Activated CD4-positive, alpha-beta T cell treated with anti-CD3 and anti-CD28 coated beads, Interleukin-2, Interleukin-4, amounts not matched to agents 100 ng/mL and 50 ng/mL, durations not matched to agents 16 hours and 8 hours (primary cell): ENCODE measurements around the gene PLLP.

Experiments used
- DNase-seq: peaks from one replicate; pipeline ENCODE4 v3.0.0-alpha.2; 2020; ENCODE audit warnings: low spot score

PLLP gene, protein sequence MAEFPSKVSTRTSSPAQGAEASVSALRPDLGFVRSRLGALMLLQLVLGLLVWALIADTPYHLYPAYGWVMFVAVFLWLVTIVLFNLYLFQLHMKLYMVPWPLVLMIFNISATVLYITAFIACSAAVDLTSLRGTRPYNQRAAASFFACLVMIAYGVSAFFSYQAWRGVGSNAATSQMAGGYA

DNA sequence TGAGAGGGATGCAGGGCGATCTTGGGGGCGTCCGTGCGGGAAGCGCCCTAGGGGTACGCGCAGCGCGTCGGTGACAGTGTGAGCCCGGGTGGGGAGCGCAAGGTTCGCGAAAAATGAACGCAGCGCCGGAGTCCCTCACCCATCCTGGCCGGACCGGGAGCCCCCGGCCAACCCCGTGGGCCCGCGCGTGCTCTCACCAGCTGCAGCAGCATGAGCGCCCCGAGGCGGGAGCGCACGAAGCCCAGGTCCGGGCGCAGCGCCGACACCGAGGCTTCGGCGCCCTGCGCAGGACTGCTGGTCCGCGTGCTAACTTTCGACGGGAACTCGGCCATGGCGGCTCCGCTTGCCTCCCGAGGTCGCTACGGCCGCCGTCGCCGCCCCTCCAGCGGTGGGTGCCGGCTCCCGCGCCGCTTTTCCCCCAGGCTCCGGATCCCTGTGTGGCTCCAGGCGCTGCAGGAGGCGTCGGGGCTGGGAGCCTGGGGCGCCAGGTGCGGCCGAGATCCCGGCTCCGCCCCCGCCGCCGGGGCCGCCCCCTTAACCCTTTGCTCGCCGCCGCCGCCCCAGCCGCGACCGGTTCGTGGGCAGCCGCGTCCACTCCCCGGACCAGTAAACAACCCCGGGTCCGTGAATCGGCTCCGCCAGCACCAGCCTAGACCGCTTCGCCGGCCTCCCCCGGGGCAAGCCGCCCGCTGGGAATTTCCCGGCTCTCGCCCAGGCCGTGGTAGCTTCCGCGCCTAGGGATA is at the start of gene PLLP:
Gene PLLP (minus strand): TSS at position 464 of the 743 bp plus-strand sequence. CDS start 132 bp downstream, at position 332.
- no peak for DNase-seq

DNA sequence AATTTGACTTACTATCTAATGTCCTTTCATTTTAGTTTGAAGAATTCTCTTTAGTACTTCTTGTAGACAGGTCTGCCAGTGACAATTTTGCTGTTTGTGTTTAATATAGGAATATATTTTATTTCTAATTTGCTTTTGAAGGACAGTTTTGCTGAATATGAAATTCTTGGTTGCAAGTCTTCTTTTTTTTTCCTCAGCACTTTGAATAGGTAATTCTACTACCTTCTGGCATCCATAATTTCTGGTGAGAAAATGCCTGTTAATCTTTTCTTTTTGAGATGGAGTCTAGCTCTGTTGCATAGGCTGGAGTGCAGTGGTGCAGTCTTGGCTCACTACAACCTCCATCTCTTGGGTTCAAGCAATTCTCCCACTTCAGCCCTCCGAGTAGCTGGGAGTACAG is 48.9 kb upstream of the PLLP start:
- DNase-seq = no peak

DNA sequence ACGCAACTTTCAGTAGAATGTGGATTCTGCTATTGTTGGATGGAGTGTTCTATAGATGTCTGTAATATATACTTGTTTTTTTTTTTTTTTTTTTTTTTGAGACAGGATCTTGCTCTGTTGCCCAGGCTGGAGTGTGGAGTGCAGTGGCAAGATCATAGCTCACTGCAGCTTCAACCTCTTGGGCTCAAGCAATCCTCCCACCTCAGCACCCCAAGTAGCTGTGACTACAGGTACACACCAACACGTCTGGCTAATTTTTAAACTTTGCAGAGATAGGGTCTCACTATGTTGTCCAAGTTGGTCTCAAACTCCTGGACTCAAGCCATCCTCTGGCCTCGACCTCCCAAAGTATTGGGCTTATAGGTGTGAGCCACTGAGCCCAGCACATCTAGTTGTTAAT is 46.9 kb upstream of the PLLP start:
- no peak for DNase-seq

DNA sequence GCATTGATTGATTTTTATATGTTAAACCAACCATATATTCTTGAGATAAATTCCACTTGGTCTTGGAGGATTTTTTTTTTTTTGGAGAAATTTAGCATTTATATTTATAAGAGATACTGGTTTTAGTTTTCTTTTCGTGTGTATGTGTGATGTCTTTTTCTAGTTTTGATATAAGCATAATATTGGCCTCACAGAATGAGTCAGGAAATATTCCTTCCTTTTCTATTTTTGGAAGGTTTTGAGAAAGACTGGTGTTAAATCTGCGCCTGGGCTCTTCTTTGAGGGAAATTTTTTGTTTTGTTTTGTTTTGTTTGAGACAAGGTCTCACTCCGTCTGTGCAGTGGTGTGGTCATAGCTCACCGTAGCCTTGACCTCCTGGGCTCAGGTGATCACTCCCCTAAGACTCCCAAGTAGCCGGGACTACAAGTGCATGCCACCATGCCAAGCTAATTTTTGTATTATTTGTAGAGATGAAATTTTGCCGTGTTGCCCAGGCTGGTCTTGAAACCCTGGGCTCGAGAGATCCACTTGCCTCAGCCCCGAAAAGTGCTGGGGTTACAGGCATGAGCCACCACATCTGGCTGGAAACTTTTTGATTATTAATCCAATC is 45.4 kb upstream of the PLLP start:
- no peak for DNase-seq

DNA sequence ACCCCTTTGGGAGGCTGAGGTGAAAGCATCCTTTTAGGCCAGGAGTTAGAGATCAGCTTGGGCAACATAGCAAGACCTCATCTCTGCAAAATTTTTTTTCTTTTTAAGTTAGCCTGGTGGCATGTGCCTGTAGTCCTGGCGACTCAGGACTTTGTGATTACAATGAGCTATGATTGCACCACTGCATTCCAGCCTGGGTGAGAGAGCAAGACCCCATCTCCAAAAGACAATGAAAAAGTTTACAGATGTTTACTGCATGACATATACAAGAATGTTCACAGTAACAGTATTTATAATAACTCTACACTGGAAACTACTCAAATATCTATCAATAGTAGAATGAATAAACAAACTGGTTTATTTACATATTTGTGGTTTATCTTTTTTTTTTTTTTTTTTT is 41.0 kb upstream of the PLLP start:
- DNase-seq = no peak

DNA sequence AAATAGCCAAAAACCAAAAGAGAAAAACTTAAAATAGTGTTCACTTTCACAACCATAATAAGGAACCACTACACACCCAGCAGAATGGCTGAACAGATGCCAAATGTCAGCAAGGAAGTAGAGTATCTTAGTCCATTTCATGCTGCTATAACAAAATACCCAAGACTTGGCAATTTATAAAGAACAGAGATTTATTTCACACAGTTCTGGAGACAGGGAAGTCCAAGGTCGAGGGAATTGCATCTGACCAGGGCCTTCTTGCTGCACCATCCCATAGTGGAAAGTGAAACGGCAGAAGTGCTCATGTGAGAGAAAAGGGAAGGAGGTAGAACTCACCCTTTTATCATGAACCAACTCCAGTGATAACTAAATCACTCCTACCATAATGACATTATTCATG is 40.3 kb upstream of the PLLP start:
- no peak for DNase-seq

DNA sequence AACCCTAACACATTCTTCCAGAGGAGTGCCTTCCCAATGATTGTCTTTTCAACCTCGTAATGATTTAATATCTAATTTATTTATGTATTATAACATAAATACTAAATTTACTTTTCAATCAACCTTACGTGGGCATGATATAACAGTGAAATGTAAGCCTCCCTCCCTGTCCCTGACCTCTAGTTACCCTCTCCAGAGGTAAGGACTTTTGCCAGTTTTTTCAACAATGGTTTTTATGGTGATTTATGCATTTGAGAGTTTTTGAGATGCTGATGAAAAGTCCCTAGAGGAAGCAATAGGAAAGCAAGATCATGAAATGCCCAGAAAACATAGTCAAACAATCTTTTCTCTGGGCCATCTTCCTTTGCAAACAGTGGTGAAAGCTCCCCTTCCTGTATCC is 35.2 kb upstream of the PLLP start:
- no peak for DNase-seq

DNA sequence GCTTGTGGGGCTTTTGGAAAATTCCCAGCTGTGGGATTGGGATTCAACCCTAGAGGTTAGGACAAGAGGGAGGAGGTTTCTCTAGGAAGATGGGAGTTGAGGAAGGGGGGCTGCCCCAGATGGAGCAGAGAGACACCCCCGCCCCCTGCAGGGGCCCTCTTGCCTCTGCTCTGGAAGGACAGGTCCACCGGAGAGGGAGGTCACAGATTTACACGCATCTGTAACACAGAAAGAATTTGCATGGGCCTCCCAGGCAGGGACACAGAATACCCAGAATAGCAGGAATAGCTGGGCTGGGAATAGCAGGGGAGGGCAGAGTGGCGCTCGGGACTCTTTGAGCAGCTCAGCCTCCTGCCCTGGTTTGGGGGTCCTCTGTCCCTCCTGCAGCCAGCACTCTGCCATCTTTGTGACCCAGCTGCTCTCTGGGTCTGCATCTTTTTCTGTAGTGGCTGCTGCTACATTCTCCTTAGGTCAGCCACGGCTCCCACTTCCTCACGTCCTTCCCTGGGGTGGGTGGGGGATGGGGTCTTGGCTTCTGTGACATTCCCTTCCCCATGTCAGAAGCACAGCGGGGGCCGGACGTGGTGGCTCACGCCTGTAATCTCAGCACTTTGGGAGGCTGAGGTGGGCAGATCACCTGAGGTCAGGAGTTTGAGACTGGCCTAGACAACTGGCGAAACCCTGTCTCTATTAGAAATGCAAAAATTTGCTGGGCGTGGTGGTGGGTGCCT is 33.9 kb upstream of the PLLP start:
- no peak for DNase-seq

DNA sequence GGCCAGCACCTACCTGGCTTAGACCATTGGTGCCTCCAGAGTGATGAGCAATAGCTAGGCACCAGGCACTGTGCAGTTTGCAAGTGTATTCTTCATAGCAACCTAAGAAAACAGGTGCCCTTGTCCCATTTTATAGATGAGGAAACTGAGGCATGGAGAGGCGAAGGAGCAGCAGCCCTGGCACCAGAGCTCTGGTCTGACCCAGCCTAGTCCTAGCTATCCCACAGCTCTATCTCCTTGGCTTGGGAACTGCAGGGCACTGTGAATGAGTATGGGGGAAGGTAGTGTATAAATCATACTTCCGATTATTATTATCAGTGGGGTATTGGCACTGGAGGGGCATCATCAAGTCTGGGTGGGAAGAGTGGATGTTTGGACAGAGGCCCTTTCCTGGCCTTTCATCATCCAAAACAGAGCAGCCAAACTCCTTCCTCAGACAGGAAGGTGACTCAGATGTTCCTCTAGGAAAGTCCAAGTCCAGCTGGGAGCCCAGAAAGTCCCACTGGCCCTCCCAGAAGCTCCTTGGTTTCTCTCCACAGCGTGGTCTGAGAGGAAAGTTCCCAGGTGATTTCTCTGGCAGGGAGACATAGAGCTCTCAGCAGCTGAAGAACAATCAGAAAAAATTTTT is 32.0 kb upstream of the PLLP start:
- no peak for DNase-seq

DNA sequence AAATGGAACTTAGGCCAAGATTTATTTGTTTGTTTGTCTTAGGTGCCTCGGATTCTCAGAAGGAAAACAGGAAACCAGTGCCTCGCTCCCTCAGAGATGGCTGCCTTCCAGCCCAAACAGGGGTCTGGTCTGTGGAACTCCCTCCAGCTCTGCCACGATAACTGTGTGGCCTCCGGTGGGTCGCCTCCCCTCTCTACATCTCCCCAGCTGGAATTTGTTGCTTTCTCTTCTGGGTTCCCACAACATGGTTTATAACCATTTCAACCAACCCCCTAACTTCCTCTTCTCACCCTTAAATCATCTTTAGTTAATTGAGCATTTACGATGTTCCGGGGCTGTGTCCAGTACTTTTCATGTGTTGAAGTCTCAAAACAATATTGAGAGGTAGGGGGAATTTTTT is 30.9 kb upstream of the PLLP start:
- no peak for DNase-seq

DNA sequence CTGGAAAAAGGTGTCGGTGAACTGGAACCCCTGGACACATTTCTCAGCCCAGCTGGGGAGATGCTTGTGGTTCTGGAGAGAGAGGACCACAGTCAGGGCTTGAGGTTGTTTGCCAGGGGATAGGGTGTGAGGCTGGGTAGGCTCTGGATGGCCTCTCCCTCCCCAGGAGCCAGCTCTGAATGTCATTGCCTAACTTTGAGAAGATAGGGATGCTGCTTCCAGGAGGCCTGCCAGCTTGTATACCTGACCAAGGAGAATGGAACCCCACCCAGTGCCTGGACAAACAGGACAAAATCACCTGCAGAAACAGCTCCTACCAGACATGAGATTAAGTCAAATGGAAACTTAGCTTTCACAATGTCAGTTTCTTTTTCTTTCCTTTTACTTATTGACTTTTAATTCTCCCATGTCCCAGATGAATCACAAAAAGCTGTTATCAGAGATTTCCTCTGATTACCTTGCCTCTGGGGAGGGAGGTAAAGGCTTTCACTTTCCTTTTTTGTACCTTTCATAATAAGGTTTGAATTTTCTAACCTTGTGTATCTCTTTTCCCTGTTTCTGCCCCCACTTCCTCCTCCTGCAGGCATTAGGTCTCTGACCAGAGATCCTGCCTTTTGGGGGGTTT is 29.8 kb upstream of the PLLP start:
- DNase-seq = peak; percentile 25

DNA sequence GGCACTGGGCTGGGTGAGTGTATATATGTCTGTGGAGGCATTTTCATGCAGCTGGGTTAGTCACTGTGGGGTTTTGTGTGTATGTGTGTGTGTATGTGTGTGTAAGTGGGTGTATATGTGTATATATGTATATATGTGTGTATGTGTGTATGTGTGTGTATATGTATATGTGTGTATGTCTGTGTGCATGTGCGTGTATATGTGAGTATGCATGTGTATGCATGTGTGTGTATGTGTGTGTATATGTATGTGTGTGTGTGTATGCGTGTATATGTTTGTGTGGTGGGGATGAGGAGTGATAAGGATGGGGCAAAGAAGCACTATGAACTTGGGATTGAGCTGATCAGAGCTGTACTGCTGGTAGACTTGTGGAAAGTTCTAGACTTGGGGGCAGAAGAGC is 29.0 kb upstream of the PLLP start:
- DNase-seq = no peak

DNA sequence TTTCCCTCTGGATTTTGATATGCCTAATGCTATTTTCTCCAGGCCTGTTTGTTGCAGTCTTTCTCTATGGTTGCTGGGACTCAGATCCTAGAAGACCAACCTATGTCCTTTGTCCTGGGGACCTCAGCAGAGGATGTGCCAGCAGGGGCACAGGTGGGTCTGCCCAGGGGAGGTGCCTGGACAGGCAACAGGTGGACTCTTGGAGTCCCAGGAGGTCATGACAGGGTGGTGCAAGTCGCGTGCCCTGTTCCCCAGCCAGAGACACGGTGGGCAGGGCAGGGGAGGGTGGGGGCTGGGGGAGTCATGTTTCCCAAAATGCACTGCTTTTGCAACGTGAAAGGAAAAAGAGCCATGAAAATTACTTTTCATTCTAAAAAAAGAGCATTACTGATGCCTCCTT is 26.3 kb upstream of the PLLP start:
- no peak for DNase-seq

DNA sequence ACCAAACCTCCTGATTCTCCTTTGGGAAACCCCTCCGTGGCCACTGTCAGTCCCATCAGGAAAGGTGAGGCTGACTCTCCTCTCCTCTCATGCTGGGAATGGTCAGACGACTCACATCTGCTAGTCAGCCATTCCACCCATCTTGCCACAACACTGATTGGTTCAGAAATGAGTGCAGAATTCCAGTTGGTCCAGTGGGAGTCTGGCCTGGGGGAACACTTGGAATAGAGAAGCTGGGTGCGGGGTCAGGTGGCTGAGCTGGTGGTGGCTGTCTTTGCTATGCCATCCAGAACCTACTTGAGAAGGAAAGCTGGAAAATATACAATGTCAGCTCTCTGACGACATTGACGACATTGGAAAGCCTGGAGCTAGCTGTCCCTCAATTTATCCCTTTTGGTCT is 23.6 kb upstream of the PLLP start:
- no peak for DNase-seq

DNA sequence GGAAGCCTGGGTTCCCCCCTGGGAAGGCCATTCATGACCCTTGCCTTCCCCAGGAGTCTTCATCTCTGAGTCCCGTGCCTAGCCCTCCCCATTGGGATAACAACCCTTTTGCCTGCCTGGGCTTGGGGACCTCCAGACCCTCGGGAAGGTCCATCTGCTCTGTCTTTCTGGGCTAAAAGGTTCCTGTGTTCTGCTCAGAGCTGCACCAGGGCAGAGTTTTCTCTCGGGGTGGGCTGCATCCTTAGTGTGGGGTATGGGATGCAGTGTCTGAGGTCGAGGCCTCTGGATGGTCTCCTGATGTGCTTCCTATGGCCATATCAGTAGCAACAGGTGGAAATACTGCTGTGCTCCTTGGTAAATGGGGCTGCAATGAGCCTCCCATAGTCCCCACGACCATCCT is 22.9 kb upstream of the PLLP start:
- DNase-seq = no peak

DNA sequence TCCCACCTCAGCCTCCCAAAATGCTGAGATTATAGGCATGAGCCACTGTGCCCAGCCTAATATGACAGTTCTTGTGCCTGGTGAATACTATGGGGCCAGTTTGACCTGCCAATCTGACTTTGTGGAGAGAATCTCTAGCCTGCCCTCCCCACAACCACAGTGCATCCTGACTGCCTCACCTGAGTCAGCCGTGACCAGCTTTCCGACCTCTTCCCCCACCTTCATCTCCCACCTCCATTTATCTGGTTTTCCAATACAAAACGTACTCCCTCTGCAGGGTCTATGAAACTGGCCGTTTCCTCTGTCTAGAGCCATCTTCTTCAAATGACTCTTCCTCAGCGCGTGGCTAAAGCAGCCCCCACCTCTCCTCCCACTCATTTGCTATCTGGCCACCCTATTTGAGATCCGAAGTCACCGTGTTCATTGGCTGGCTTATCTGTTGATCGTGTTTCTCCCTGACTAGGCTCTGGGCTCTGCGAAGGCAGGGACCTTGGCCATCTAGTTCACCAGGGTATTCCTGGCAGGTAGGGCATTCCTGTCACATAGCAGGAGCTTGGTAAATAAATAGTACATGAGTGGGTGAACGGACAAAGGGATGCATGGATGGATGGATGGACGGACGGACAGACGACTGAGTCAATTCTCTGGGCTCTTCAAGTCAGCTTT is 22.3 kb upstream of the PLLP start:
- no peak for DNase-seq

DNA sequence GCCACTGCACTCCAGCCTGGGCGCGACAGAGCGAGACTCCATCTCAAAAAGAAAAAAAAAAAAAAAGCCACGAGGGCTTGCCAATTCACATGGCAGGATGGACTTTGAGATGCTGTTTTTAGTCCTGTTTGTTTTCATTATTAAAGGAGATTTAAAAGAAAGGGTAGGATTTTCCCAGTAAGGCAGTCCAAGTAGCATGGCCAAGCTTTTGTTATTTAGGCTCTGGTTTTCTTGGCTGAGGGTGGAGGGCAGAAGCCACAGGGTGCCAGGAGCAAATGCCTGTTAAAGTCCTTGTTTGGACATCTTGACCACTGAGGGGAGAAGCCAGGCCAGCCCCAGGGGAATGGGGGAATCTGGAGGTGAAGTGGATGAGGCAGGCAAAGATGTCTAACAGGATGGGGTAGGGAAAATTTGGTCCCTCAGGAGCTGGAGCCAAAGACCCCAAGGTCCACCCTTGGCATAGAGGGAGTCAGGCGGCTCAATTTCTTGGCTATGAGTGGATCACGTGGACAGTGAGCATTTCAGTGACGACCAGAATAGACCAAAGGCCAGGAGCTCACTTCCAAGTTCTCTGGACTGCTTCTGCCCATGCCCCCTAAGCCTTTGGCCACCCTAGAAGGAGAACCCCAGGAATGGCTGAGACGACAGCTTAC is 20.8 kb upstream of the PLLP start:
- no peak for DNase-seq

DNA sequence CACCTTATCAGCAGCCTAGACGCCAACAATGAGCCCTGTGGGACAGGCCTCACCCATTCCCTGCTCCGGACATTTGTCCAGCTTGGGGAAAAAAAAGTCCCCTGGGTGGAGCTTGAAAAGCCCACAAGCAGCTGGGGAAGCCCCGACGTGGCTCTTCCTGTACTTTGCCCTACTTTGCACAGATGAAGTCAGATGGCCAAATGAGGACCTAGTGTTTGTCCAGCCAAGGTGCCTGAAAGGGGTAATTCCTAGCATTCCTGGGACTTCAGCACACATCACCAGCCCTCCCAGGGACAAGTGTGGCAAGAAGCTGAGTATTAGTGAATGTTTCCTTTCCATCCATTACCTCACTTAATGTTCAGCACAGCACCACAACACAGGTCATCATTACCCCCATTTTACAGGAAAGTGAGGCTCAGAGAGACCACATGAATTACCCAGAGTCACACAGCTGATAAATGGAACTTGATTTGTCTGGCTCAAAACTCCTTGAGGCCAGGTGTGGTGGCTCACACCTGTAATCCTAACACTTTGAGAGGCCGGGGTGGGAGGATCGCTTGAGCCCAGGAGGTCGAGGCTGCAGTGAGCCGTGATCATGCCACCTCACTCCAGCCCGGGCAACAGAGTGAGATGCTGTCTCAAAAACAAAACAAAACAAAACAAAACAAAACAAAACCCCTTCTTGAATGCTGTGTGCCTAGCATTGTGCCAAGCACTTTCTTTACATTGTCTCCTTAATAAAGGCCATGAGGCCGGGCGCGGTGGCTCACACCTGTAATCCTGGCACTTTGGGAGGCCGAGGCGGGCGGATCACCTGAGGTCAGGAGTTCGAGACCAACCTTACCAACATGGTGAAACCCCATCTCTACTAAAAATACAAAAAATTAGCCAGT is 19.9 kb upstream of the PLLP start:
- no peak for DNase-seq

DNA sequence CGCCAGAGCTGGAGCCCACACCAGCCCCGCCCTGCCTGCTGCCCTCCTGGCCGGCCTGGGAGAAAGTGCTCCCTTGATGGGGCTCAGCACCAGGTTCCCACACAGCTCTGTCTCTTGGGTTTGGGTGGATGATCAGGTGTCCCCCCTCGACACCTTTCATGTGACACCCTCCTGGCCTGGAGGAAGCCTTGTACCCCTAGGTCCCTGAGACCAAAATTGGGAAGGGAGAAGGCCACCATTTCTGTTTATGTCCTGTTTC is 19.4 kb upstream of the PLLP start:
- no peak for DNase-seq
